Small intestine (tissue), 7 donors: ENCODE measurements around the gene MAPK10. TPM values are rescaled to one million over a fixed set of nuclear protein-coding genes. Genes with fewer than 3 reads are reported as not detected.
"Not testable (repeated sequence)": the region's sequence is repeated elsewhere in the genome, so short reads cannot be mapped to it uniquely, and the experiment has no call there.

ENCODE experiments used
- DNase-seq, 2 donors: peaks; one replicate each; pipeline versions ENCODE4 v3.0.0 to v3.0.0-alpha.2; 2013
- FAIRE-seq: peaks from 2 replicates; lab custom pipeline; 2012; peaks lifted over from hg19 to GRCh38; lab: Jason Lieb, UNC
- H3K27ac ChIP-seq, 3 donors: one replicate each; pipeline ENCODE4 v1.5.1; 2013; ENCODE audit warnings: low read length in 2 of 3, mild to moderate bottlenecking in 2 of 3, control low read depth in 1 of 3, inconsistent platforms in 1 of 3, low read depth in 1 of 3, moderate library complexity in 1 of 3
- H3K27me3 ChIP-seq, 3 donors: one replicate each; pipeline ENCODE4 v1.6.1; 2013; ENCODE audit warnings: low read length in 3 of 3, inconsistent platforms in 1 of 3; ENCODE audit not compliant: control insufficient read depth in 3 of 3, insufficient read depth in 3 of 3
- H3K36me3 ChIP-seq, 3 donors: one replicate each; pipeline ENCODE4 v1.6.1; 2013; ENCODE audit warnings: low read length in 3 of 3, inconsistent platforms in 1 of 3, low read depth in 1 of 3, mild to moderate bottlenecking in 1 of 3, moderate library complexity in 1 of 3; ENCODE audit not compliant: control insufficient read depth in 3 of 3, insufficient read depth in 2 of 3
- H3K4me1 ChIP-seq, 3 donors: one replicate each; pipeline ENCODE4 v1.6.1; 2013; ENCODE audit warnings: low read length in 2 of 3, inconsistent platforms in 1 of 3, low read depth in 1 of 3, mild to moderate bottlenecking in 1 of 3, moderate library complexity in 1 of 3; ENCODE audit not compliant: control insufficient read depth in 3 of 3, insufficient read depth in 2 of 3
- H3K4me3 ChIP-seq, 3 donors: one replicate each; pipeline ENCODE4 v1.5.1; 2013; ENCODE audit warnings: low read length in 3 of 3, control low read depth in 1 of 3, inconsistent platforms in 1 of 3, low read depth in 1 of 3, mild to moderate bottlenecking in 1 of 3, moderate library complexity in 1 of 3
- H3K9me3 ChIP-seq, 2 donors: one replicate each; pipeline ENCODE4 v1.6.1; 2013; ENCODE audit warnings: low read depth in 1 of 2, low read length in 1 of 2; ENCODE audit not compliant: control insufficient read depth in 2 of 2, insufficient read depth in 1 of 2
- WGBS, 3 donors: extraction: QIAGEN DNeasy Blood & Tissue Kit; methylation state at CpG; one replicate each; pipeline ENCODE4 v1.1.7; 2013; 5-methylcytosine and 5-hydroxymethylcytosine counted together
- polyA plus RNA-seq, 4 donors: library from polyadenylated mRNA; stranded (reverse) in 3 of 4; unstranded in 1 of 4; fragments of 200-250 nt in 3 of 4; fragments of 120-200 nt in 1 of 4; gene quantifications; one replicate each; pipeline versions ENCODE4 v1.2.1 to v1.2.3, GENCODE V29; 2013
- donor health status: healthy with polysubstance abuse.
- donor health status: control.
- donor health status: control.
- donor health status: Bipolar disorder and iron deficiency.
- donor health status: healthy.

MAPK10 gene
- polyA plus RNA-seq, 4 donors: 0.22 to 8.9 (median 5.0) TPM

- not testable (repeated sequence) for H3K27ac ChIP-seq, H3K4me3 ChIP-seq, H3K27me3 ChIP-seq, H3K9me3 ChIP-seq, H3K36me3 ChIP-seq, H3K4me1 ChIP-seq, DNase-seq, FAIRE-seq
- WGBS, 3 donors: 85 to 86% (median 86%) methylated on average over 13 to 15 of the region's 15 CpGs
Observed at GRCh38 chr4:86075796-86076195, 284.1 kb downstream of the MAPK10 start.

- Histone ChIP-seq H3K4me1 (no peaks in the 10 kb centered on the region), H3K27ac (no peak overlapping the region), H3K27me3 (no peaks in the 10 kb centered on the region), H3K9me3 (no peaks in the 10 kb centered on the region), H3K36me3 (no peaks in the 10 kb centered on the region), H3K4me3 (no peak overlapping the region)
- WGBS, 3 donors: 73 to 91% (median 82%) methylated on average over 1 of the region's 1 CpG
- DNase-seq: no peak
- no peak for FAIRE-seq
Observed at GRCh38 chr4:86060341-86060740, 299.5 kb downstream of the MAPK10 start.

GRCh38 chr4:86058621-86059020 lies 301.2 kb downstream of the MAPK10 start:
- DNase-seq: no peak
- H3K27ac ChIP-seq: no peak overlapping the region
- FAIRE-seq: no peak
- no peaks in the 10 kb centered on the region for H3K27me3 ChIP-seq
- no peaks in the 10 kb centered on the region for H3K4me1 ChIP-seq
- no peak overlapping the region for H3K4me3 ChIP-seq
- no peaks in the 10 kb centered on the region for H3K9me3 ChIP-seq
- no peaks in the 10 kb centered on the region for H3K36me3 ChIP-seq

GRCh38 chr4:86055898-86056297 lies 304.0 kb downstream of the MAPK10 start:
- no peaks in the 10 kb centered on the region for H3K9me3 ChIP-seq
- no peak for DNase-seq
- H3K4me3 ChIP-seq: no peak overlapping the region
- no peak for FAIRE-seq
- no peaks in the 10 kb centered on the region for H3K4me1 ChIP-seq
- no peak overlapping the region for H3K27ac ChIP-seq
- H3K27me3 ChIP-seq: no peaks in the 10 kb centered on the region
- H3K36me3 ChIP-seq: no peaks in the 10 kb centered on the region
- 0 to 11% (median 3%) methylated on average over 1 of the region's 1 CpG for WGBS, 3 donors

- Histone ChIP-seq H3K9me3 (no peaks in the 10 kb centered on the region), H3K27me3 (no peaks in the 10 kb centered on the region), H3K36me3 (no peaks in the 10 kb centered on the region), H3K27ac (no peak overlapping the region), H3K4me1 (no peaks in the 10 kb centered on the region), H3K4me3 (no peak overlapping the region)
- WGBS, 3 donors: 73 to 82% (median 77%) methylated on average over 6 of the region's 6 CpGs
- DNase-seq (no peak), FAIRE-seq (no peak)
Observed at GRCh38 chr4:86054286-86055032, 305.4 kb downstream of the MAPK10 start.

- Histone ChIP-seq H3K36me3 (no peaks in the 10 kb centered on the region), H3K4me1 (no peaks in the 10 kb centered on the region)
- WGBS, 3 donors: 81 to 92% (median 89%) methylated on average over 1 of the region's 1 CpG
Observed at GRCh38 chr4:86050496-86050895, 309.4 kb downstream of the MAPK10 start.

GRCh38 chr4:86048426-86048825 lies 311.4 kb downstream of the MAPK10 start:
- Histone ChIP-seq H3K9me3 (no peaks in the 10 kb centered on the region), H3K36me3 (no peaks in the 10 kb centered on the region), H3K4me3 (no peak overlapping the region), H3K27me3 (no peaks in the 10 kb centered on the region), H3K4me1 (no peaks in the 10 kb centered on the region), H3K27ac (no peak overlapping the region)
- DNase-seq (no peak), FAIRE-seq (no peak)
- 70 to 79% (median 76%) methylated on average over 1 of the region's 1 CpG for WGBS, 3 donors

More at GRCh38 chr4:86050496-86050895, 309.4 kb downstream of the MAPK10 start:
- FAIRE-seq (no peak), DNase-seq (no peak)
- Histone ChIP-seq H3K27ac (no peak overlapping the region), H3K27me3 (no peaks in the 10 kb centered on the region), H3K9me3 (no peaks in the 10 kb centered on the region), H3K4me3 (no peak overlapping the region)

- 69 to 80% (median 75%) methylated on average over 3 of the region's 3 CpGs for WGBS, 3 donors
- DNase-seq (no peak), FAIRE-seq (no peak)
- Histone ChIP-seq H3K36me3 (no peaks in the 10 kb centered on the region), H3K4me1 (no peaks in the 10 kb centered on the region), H3K27me3 (no peaks in the 10 kb centered on the region), H3K9me3 (no peaks in the 10 kb centered on the region), H3K27ac (no peak overlapping the region), H3K4me3 (no peak overlapping the region)
Observed at GRCh38 chr4:86044593-86044985, 315.3 kb downstream of the MAPK10 start.
